ENCODE measurements around the gene TBC1D5. TPM values are rescaled to one million over a fixed set of nuclear protein-coding genes. Genes with fewer than 3 reads are reported as not detected.

TBC1D5 gene
- total and polyA plus RNA-seq, 2 donors (not counting 1 experiment from before 2014, with no cell fraction given), result 22.6 to 111 TPM

GRCh38 chr3:17314171-17314570, 428.3 kb downstream of the TBC1D5 start:
- Histone ChIP-seq H2AFZ (ENCODE audit: insufficient read depth, low read depth, low read length, poor library complexity, severe bottlenecking) (no peak overlapping the region), H3K36me3 (replicated peaks in 1 of 2; ENCODE audit: control extremely low read depth in 1 of 2, control insufficient read depth in 1 of 2, extremely low read depth in 1 of 2, insufficient read depth in 2 of 2, low read length in 1 of 2) (peaks cover 2 to 8% of the 10 kb centered on the region in 2 experiments), H3K9me3 (ENCODE audit: control extremely low read depth in 1 of 3, control insufficient read depth in 2 of 3, insufficient read depth in 1 of 3, low read length in 2 of 3) (no peaks in the 10 kb centered on the region), H3K4me2 (replicated peaks; ENCODE audit: low read depth, low read length, poor library complexity, severe bottlenecking) (no peak overlapping the region), H3K4me1 (ENCODE audit: control insufficient read depth in 2 of 2, insufficient read depth in 2 of 2, low read length in 2 of 2) (no peaks in the 10 kb centered on the region), H3K27ac (ENCODE audit: low read length in 2 of 2) (no peak overlapping the region), H4K20me1 (ENCODE audit: control insufficient read depth, insufficient read depth, low read length, poor library complexity, severe bottlenecking) (no peaks in the 10 kb centered on the region), H3K4me3 (ENCODE audit: control extremely low read depth in 1 of 5, extremely low read depth in 1 of 5, insufficient read depth in 1 of 5, low read depth in 2 of 5, low read length in 4 of 5) (no peak overlapping the region), H3K9ac (ENCODE audit: low read length) (no peak overlapping the region), H3K27me3 (replicated peaks in 1 of 4; ENCODE audit: control extremely low read depth in 1 of 4, control insufficient read depth in 3 of 4, insufficient read depth in 4 of 4, low read length in 3 of 4) (no peaks in the 10 kb centered on the region), H3K79me2 (ENCODE audit: control insufficient read depth, insufficient read depth, low read length) (no peaks in the 10 kb centered on the region)
- Mint-ChIP-seq H3K9me3 (ENCODE audit: insufficient read depth) (no peaks in the 10 kb centered on the region), H3K4me1 (no peaks in the 10 kb centered on the region), H3K27me3 (no peaks in the 10 kb centered on the region), H3K4me3 (no peak overlapping the region), H3K27ac (no peak overlapping the region)
- DNase-seq (no peak), ATAC-seq (ENCODE audit: low read depth) (no peak)
- TF ChIP-seq EZH2 (IDR thresholded peaks at IDR 0.05; ENCODE audit: borderline replicate concordance, insufficient read depth, low read depth, low read length, poor library complexity, severe bottlenecking), result no peak
- TF ChIP-seq, protein P1, sequence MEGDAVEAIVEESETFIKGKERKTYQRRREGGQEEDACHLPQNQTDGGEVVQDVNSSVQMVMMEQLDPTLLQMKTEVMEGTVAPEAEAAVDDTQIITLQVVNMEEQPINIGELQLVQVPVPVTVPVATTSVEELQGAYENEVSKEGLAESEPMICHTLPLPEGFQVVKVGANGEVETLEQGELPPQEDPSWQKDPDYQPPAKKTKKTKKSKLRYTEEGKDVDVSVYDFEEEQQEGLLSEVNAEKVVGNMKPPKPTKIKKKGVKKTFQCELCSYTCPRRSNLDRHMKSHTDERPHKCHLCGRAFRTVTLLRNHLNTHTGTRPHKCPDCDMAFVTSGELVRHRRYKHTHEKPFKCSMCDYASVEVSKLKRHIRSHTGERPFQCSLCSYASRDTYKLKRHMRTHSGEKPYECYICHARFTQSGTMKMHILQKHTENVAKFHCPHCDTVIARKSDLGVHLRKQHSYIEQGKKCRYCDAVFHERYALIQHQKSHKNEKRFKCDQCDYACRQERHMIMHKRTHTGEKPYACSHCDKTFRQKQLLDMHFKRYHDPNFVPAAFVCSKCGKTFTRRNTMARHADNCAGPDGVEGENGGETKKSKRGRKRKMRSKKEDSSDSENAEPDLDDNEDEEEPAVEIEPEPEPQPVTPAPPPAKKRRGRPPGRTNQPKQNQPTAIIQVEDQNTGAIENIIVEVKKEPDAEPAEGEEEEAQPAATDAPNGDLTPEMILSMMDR (IDR thresholded peaks at IDR 0.05), result no peak
- ChIA-PET CTCF (no interaction called here), POLR2A (no interaction called here)
- intact Hi-C loops (cut with micrococcal nuclease), result no loop called here

DNA sequence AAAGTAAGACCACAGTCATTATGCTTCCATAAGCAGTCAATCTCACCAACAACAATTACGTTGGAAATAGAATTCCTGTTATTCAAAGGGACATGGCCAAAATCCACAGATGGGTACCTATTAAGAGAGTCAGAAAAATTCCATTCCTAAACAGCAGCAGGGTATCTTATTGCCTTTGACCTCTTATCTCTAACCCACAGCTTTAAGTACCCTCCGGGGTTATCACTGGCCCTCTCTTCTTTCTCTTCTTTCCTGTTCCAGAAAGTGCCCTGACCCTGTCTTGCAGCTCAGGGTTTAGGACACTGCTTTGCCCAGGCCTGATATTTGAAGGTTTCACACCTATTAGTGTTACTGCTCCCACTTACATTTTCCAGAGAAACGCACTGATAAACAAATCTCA, 428.7 kb downstream of the TBC1D5 start:
- H3K9ac ChIP-seq (ENCODE audit: low read length), result no peak overlapping the region
- H3K4me3 Mint-ChIP-seq, result no peak overlapping the region
- no peak overlapping the region for H3K4me3 ChIP-seq (ENCODE audit: control extremely low read depth in 1 of 5, extremely low read depth in 1 of 5, insufficient read depth in 1 of 5, low read depth in 2 of 5, low read length in 4 of 5)
- H3K9me3 ChIP-seq (ENCODE audit: control extremely low read depth in 1 of 3, control insufficient read depth in 2 of 3, insufficient read depth in 1 of 3, low read length in 2 of 3), result no peaks in the 10 kb centered on the region
- TF ChIP-seq, protein P1 (IDR thresholded peaks at IDR 0.05), result no peak
- TF ChIP-seq EZH2 (IDR thresholded peaks at IDR 0.05; ENCODE audit: borderline replicate concordance, insufficient read depth, low read depth, low read length, poor library complexity, severe bottlenecking), result no peak
- intact Hi-C loops (cut with micrococcal nuclease), result no loop called here
- H4K20me1 ChIP-seq (ENCODE audit: control insufficient read depth, insufficient read depth, low read length, poor library complexity, severe bottlenecking), result no peaks in the 10 kb centered on the region
- ChIA-PET CTCF (interaction anchor here (0.8 to 1.5 kb wide), 2 partner anchors 12 to 528 kb away, joined by 3 read pairs; no protein-coding TSS in a partner anchor), POLR2A (no interaction called here)
- H3K36me3 ChIP-seq (replicated peaks in 1 of 2; ENCODE audit: control extremely low read depth in 1 of 2, control insufficient read depth in 1 of 2, extremely low read depth in 1 of 2, insufficient read depth in 2 of 2, low read length in 1 of 2), result peaks cover 2 to 4% of the 10 kb centered on the region in 2 experiments
- no peaks in the 10 kb centered on the region for H3K9me3 Mint-ChIP-seq (ENCODE audit: insufficient read depth)
- no peaks in the 10 kb centered on the region for H3K27me3 ChIP-seq (replicated peaks in 1 of 4; ENCODE audit: control extremely low read depth in 1 of 4, control insufficient read depth in 3 of 4, insufficient read depth in 4 of 4, low read length in 3 of 4)
- H3K4me1 Mint-ChIP-seq, result no peaks in the 10 kb centered on the region
- H3K27ac Mint-ChIP-seq, result no peak overlapping the region
- H3K27ac ChIP-seq (ENCODE audit: low read length in 2 of 2), result no peak overlapping the region
- WGBS (ENCODE audit: insufficient coverage), result 68% methylated on average over 2 of the region's 3 CpGs
- no peaks in the 10 kb centered on the region for H3K27me3 Mint-ChIP-seq
- ATAC-seq (ENCODE audit: low read depth) (no peak), DNase-seq (no peak)
- H2AFZ ChIP-seq (ENCODE audit: insufficient read depth, low read depth, low read length, poor library complexity, severe bottlenecking), result no peak overlapping the region
- H3K4me1 ChIP-seq (ENCODE audit: control insufficient read depth in 2 of 2, insufficient read depth in 2 of 2, low read length in 2 of 2), result no peaks in the 10 kb centered on the region
- H3K79me2 ChIP-seq (ENCODE audit: control insufficient read depth, insufficient read depth, low read length), result no peaks in the 10 kb centered on the region
- no peak overlapping the region for H3K4me2 ChIP-seq (replicated peaks; ENCODE audit: low read depth, low read length, poor library complexity, severe bottlenecking)

Measured in B cell (primary cell).